Suprapubic skin (tissue), 3 donors: ENCODE measurements around the gene USO1.

Experiments
- EP300 ChIP-seq: sonication (generic); formaldehyde crosslinking; IDR thresholded peaks from one replicate; pipeline ENCODE4 v1.6.1; 2017; ENCODE audit warnings: antibody characterized with exemption
- TF ChIP-seq, protein P1 (sequence below), 2 donors: fragments of 200-600 bp in 1 of 2; fragments of 450-650 bp in 1 of 2; sonication (generic) in 1 of 2; IDR thresholded peaks; one replicate each; pipeline ENCODE4 v1.5.1; 2016 to 2019; ENCODE audit warnings: antibody characterized with exemption in 2 of 2, mild to moderate bottlenecking in 1 of 2, moderate library complexity in 1 of 2

DNA sequence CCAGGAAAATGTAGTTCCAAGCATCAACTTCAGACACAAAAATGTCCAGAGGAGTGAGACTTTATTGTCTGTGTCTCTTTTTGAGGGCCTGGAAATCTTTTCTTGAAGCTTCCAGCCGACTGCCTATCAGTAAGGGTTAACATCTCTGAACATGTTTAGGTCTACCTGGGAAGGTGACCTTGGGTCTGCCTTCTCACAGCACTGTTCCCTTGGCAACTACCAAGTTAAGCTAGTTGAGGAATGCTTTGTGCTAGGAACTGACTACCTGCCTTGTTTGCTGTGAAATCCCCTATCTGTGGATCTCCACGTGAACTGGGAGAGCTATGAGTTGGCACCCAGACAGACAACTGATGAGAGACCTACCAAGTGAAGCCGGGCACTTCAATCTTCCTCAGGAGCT is 96.3 kb downstream of the USO1 start:
- no peak for TF ChIP-seq EP300
- TF ChIP-seq, protein P1, sequence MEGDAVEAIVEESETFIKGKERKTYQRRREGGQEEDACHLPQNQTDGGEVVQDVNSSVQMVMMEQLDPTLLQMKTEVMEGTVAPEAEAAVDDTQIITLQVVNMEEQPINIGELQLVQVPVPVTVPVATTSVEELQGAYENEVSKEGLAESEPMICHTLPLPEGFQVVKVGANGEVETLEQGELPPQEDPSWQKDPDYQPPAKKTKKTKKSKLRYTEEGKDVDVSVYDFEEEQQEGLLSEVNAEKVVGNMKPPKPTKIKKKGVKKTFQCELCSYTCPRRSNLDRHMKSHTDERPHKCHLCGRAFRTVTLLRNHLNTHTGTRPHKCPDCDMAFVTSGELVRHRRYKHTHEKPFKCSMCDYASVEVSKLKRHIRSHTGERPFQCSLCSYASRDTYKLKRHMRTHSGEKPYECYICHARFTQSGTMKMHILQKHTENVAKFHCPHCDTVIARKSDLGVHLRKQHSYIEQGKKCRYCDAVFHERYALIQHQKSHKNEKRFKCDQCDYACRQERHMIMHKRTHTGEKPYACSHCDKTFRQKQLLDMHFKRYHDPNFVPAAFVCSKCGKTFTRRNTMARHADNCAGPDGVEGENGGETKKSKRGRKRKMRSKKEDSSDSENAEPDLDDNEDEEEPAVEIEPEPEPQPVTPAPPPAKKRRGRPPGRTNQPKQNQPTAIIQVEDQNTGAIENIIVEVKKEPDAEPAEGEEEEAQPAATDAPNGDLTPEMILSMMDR (IDR thresholded peaks at IDR 0.05) = no peak
